Tibial nerve (tissue), 4 donors: Measurements from ENCODE around the gene CUL1. TPM values are rescaled to one million over a fixed set of nuclear protein-coding genes. Genes with fewer than 3 reads are reported as not detected.

Source experiments
- DNase-seq, 2 donors: peaks; one replicate each; pipeline ENCODE4 v3.0.0-alpha.2; 2019; ENCODE audit warnings: low spot score in 2 of 2
- H3K27ac ChIP-seq, 4 donors: fragments of 200-600 bp; sonication (generic) in 3 of 4; one replicate each; pipeline ENCODE4 v1.5.1; 2017 to 2019; ENCODE audit warnings: mild to moderate bottlenecking in 1 of 4
- H3K27me3 ChIP-seq, 2 donors: fragments of 200-600 bp; sonication (generic) in 1 of 2; one replicate each; pipeline versions ENCODE4 v1.5.1 to v1.6.0; 2017 to 2019
- H3K36me3 ChIP-seq, 3 donors: fragments of 200-600 bp; sonication (generic); one replicate each; pipeline ENCODE4 v1.5.1; 2018 to 2019
- H3K4me1 ChIP-seq, 4 donors: fragments of 200-600 bp; sonication (generic) in 3 of 4; one replicate each; pipeline ENCODE4 v1.5.1; 2017 to 2019
- H3K4me3 ChIP-seq, 4 donors: fragments of 200-600 bp; sonication (generic) in 3 of 4; one replicate each; pipeline ENCODE4 v1.5.1; 2017 to 2019; ENCODE audit warnings: mild to moderate bottlenecking in 1 of 4, moderate library complexity in 1 of 4
- H3K9me3 ChIP-seq, 4 donors: fragments of 200-600 bp; sonication (generic) in 3 of 4; one replicate each; pipeline ENCODE4 v1.5.1; 2017 to 2019
- EP300 ChIP-seq, 2 donors: sonication (generic); formaldehyde crosslinking; IDR thresholded peaks; one replicate each; pipeline ENCODE4 v1.6.1; 2017; ENCODE audit warnings: antibody characterized with exemption in 2 of 2, mild to moderate bottlenecking in 1 of 2
- POLR2A ChIP-seq, 2 donors: fragments of 450-650 bp; IDR thresholded peaks; one replicate each; pipeline ENCODE4 v1.6.1; 2017; ENCODE audit warnings: antibody characterized with exemption in 2 of 2, mild to moderate bottlenecking in 2 of 2, moderate library complexity in 2 of 2
- WGBS, 2 donors: methylation state at CpG; one replicate each; pipeline ENCODE4 v1.1.5; 2018; 5-methylcytosine and 5-hydroxymethylcytosine counted together
- total RNA-seq, 4 donors: library from RNA; depleted of rRNA; stranded (reverse); fragments of >200 nt; gene quantifications; one replicate each; pipeline ENCODE4 v1.1.0, GENCODE V29; 2016
- TF ChIP-seq, protein P1 (sequence below), 5 experiments: fragments of 200-600 bp in 3 of 5; fragments of 450-650 bp in 2 of 5; sonication (generic) in 3 of 5; IDR thresholded peaks; one replicate each; pipeline ENCODE4 v1.5.1; 2016 to 2019; ENCODE audit warnings: antibody characterized with exemption in 5 of 5, mild to moderate bottlenecking in 3 of 5, moderate library complexity in 2 of 5

CUL1 gene
- total RNA-seq, 4 donors from 2014 or later: 37.1 to 45.9 (median 41.8) TPM

DNA sequence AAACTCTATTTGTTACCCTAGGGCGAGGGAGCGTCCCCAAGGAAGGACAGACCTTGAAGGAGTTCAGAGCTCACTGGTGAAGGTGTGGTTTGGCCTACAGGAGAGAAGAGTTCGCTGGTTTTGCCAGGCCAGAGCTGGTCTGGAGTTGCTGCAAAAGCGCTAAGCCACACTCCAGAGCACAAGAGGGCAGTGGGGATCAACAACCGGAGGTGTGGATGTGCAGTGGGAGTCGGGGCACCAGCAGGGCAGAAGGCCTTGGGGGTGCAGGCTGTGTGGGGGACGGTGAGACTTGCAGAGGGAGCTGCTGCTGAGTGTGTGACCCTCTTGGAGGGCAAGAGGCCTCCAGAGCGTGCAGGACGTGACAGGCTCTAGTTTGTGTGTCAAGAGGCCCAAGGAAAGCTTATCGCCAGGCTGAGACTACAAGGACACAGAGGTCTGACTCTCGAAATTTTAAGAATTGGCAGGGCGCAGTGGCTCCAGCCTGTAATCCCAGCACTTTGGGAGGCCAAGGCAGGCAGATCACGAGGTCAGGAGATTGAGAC, 14.3 kb upstream of the CUL1 start:
- no peaks in the 10 kb centered on the region for H3K27me3 ChIP-seq
- 81 to 82% methylated on average over 13 of the region's 13 CpGs for WGBS, 2 donors
- no peaks in the 10 kb centered on the region for H3K4me1 ChIP-seq
- DNase-seq: no peak
- TF ChIP-seq, protein P1, sequence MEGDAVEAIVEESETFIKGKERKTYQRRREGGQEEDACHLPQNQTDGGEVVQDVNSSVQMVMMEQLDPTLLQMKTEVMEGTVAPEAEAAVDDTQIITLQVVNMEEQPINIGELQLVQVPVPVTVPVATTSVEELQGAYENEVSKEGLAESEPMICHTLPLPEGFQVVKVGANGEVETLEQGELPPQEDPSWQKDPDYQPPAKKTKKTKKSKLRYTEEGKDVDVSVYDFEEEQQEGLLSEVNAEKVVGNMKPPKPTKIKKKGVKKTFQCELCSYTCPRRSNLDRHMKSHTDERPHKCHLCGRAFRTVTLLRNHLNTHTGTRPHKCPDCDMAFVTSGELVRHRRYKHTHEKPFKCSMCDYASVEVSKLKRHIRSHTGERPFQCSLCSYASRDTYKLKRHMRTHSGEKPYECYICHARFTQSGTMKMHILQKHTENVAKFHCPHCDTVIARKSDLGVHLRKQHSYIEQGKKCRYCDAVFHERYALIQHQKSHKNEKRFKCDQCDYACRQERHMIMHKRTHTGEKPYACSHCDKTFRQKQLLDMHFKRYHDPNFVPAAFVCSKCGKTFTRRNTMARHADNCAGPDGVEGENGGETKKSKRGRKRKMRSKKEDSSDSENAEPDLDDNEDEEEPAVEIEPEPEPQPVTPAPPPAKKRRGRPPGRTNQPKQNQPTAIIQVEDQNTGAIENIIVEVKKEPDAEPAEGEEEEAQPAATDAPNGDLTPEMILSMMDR (IDR thresholded peaks at IDR 0.05): no peak
- TF ChIP-seq EP300 (IDR thresholded peaks at IDR 0.05) (no peak), POLR2A (IDR thresholded peaks at IDR 0.05) (no peak)
- no peaks in the 10 kb centered on the region for H3K36me3 ChIP-seq
- peaks cover 0 to 8% (median 3%) of the 10 kb centered on the region in 4 donors for H3K9me3 ChIP-seq
- no peak overlapping the region for H3K4me3 ChIP-seq
- H3K27ac ChIP-seq: no peak overlapping the region

DNA sequence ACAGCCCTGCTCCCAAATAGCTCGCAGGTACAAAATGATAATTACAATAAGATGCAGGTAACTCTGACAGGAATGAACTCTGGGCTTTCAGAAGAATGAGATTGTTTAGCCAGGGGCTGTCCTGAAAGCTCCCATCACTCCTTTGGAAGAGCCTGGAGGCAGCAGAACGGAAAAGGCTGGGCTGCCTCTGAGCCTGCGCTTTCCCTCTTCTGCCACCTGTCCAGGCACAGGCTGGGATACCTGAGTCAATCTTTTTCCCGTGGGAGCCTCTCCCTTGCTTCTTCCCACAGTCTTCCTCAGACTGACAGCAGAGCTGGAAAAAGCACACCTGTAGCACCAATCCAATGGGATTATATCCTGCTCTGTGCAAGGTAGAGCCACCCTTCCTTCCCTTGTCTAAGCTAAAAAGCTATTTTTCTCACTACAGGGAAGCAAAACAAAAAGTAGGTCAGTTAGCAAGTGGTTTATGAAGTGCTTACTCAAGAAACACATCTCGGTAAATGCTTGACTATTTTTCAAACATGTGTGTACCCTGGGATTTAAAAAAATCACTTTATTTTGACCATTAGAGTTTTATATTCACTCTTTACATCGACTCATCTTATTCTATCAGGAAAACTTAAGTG, 12.3 kb upstream of the CUL1 start:
- no peaks in the 10 kb centered on the region for H3K4me1 ChIP-seq
- H3K27ac ChIP-seq: no peak overlapping the region
- no peak overlapping the region for H3K4me3 ChIP-seq
- WGBS, 2 donors: 80 to 83% methylated on average over 6 of the region's 6 CpGs
- DNase-seq: no peak
- H3K36me3 ChIP-seq: no peaks in the 10 kb centered on the region
- no peaks in the 10 kb centered on the region for H3K27me3 ChIP-seq
- TF ChIP-seq, protein P1 (IDR thresholded peaks at IDR 0.05): no peak
- TF ChIP-seq POLR2A (IDR thresholded peaks at IDR 0.05) (no peak), EP300 (IDR thresholded peaks at IDR 0.05) (no peak)
- peaks cover 0 to 8% (median 3%) of the 10 kb centered on the region in 4 donors for H3K9me3 ChIP-seq

DNA sequence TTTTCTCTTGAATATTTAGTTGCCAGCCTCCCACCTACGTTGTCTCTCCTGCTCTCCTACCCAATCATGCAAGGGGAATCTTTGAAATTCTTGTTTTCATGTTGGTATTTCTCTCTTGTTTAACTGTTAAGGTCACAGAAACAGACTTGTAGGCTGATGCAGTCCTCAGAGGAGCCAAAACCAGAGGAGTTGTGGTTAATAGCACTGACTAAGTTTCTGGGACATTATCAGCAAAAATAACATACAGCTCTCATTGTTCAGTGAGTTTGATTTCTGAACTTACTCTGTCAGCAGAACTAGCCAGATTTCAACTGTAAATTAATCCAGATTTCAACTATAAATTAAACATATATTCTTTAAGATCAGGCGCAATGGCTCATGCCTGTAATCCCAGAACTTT, 11.1 kb upstream of the CUL1 start:
- no peaks in the 10 kb centered on the region for H3K36me3 ChIP-seq
- DNase-seq: no peak
- H3K4me1 ChIP-seq: no peaks in the 10 kb centered on the region
- H3K4me3 ChIP-seq: no peak overlapping the region
- no peaks in the 10 kb centered on the region for H3K9me3 ChIP-seq
- H3K27me3 ChIP-seq: no peaks in the 10 kb centered on the region
- TF ChIP-seq POLR2A (IDR thresholded peaks at IDR 0.05) (no peak), EP300 (IDR thresholded peaks at IDR 0.05) (no peak)
- TF ChIP-seq, protein P1 (IDR thresholded peaks at IDR 0.05): no peak
- H3K27ac ChIP-seq: no peak overlapping the region
- 75 to 79% methylated on average over 2 of the region's 2 CpGs for WGBS, 2 donors

DNA sequence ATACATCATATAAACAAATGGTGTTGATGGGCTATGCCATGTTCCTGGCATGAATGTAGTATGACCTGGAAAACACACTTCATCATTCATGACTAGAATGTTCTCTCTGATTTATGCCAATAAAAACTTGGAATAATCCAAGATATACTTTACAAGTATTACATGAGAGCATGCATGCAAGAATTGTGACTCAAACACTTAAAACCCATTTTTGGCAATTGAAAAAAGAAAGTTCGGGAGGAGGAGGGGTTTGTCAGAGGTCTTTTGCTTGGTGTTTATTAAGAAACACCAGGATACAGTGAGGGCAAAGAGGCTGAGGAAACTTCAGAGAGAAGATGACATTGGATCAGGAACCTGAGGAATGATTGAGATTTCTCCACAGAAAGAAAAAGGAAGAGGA, 10.2 kb upstream of the CUL1 start:
- no peak overlapping the region for H3K27ac ChIP-seq
- WGBS, 2 donors: 52 to 61% methylated on average over 1 of the region's 1 CpG
- TF ChIP-seq EP300 (IDR thresholded peaks at IDR 0.05) (no peak), POLR2A (IDR thresholded peaks at IDR 0.05) (no peak)
- TF ChIP-seq, protein P1 (IDR thresholded peaks at IDR 0.05): no peak

DNA sequence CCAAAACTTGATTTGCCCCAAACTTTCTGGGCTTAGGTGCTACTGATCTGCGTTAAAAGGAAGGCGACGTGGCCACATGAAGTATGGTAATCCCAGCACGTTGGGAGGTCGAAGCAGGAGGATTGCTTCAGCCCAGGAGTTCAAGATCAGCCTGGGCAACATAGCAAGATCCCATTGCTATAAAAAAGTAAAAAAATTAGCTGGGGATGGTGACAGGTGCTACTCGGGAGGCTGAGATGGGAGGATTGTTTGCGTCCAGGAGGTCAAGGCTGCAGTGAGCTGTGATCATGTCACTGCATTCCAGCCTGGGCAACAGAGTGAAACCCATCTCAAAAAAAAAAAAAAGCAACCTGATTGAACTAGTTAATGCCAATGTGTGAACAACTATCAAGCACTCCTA, 5.1 kb upstream of the CUL1 start:
- Histone ChIP-seq H3K4me1 (peaks cover 0 to 8% (median 0%) of the 10 kb centered on the region in 4 donors), H3K9me3 (no peaks in the 10 kb centered on the region), H3K36me3 (no peaks in the 10 kb centered on the region), H3K27ac (no peak overlapping the region), H3K27me3 (no peaks in the 10 kb centered on the region), H3K4me3 (no peak overlapping the region)
- 96 to 97% methylated on average over 7 of the region's 7 CpGs for WGBS, 2 donors
- DNase-seq: no peak
- TF ChIP-seq EP300 (IDR thresholded peaks at IDR 0.05) (no peak), POLR2A (IDR thresholded peaks at IDR 0.05) (no peak)
- TF ChIP-seq, protein P1 (IDR thresholded peaks at IDR 0.05): no peak

More for the DNA sequence above, 10.2 kb upstream of the CUL1 start:
- H3K36me3 ChIP-seq: no peaks in the 10 kb centered on the region
- no peaks in the 10 kb centered on the region for H3K27me3 ChIP-seq
- H3K4me3 ChIP-seq: no peak overlapping the region
- DNase-seq: no peak
- no peaks in the 10 kb centered on the region for H3K9me3 ChIP-seq
- no peaks in the 10 kb centered on the region for H3K4me1 ChIP-seq
